Measurements from ENCODE around the gene HUS1B.

The HUS1B gene

GRCh38 chr6:650098-650497 is 6.8 kb downstream of the HUS1B start:
- no peak overlapping the region for H3K4me3 ChIP-seq (ENCODE audit: low read depth, low read length)
- TF ChIP-seq CTCF (IDR thresholded peaks at IDR 0.05; ENCODE audit: borderline replicate concordance, insufficient read depth, low read depth, low read length): no peak

- no peak overlapping the region for H3K4me3 ChIP-seq (ENCODE audit: low read depth, low read length)
- TF ChIP-seq CTCF (IDR thresholded peaks at IDR 0.05; ENCODE audit: borderline replicate concordance, insufficient read depth, low read depth, low read length): no peak
Measured at GRCh38 chr6:642805-643204, 14.1 kb downstream of the HUS1B start.

- TF ChIP-seq CTCF (IDR thresholded peaks at IDR 0.05; ENCODE audit: borderline replicate concordance, insufficient read depth, low read depth, low read length): no peak
Measured at GRCh38 chr6:641225-641985, 15.5 kb downstream of the HUS1B start.

GRCh38 chr6:636488-636887 is 20.4 kb downstream of the HUS1B start:
- no peak overlapping the region for H3K4me3 ChIP-seq (ENCODE audit: low read depth, low read length)
- no peak for TF ChIP-seq CTCF (IDR thresholded peaks at IDR 0.05; ENCODE audit: borderline replicate concordance, insufficient read depth, low read depth, low read length)

More at GRCh38 chr6:641225-641985, 15.5 kb downstream of the HUS1B start:
- H3K4me3 ChIP-seq (ENCODE audit: low read depth, low read length): no peak overlapping the region

GRCh38 chr6:635233-635632 is 21.7 kb downstream of the HUS1B start:
- no peak for TF ChIP-seq CTCF (IDR thresholded peaks at IDR 0.05; ENCODE audit: borderline replicate concordance, insufficient read depth, low read depth, low read length)
- H3K4me3 ChIP-seq (ENCODE audit: low read depth, low read length): no peak overlapping the region

- H3K4me3 ChIP-seq (ENCODE audit: low read depth, low read length): no peak overlapping the region
- TF ChIP-seq CTCF (IDR thresholded peaks at IDR 0.05; ENCODE audit: borderline replicate concordance, insufficient read depth, low read depth, low read length): no peak
Measured at GRCh38 chr6:633611-634010, 23.3 kb downstream of the HUS1B start.

GRCh38 chr6:628766-629165 is 28.1 kb downstream of the HUS1B start:
- no peak overlapping the region for H3K4me3 ChIP-seq (ENCODE audit: low read depth, low read length)
- no peak for TF ChIP-seq CTCF (IDR thresholded peaks at IDR 0.05; ENCODE audit: borderline replicate concordance, insufficient read depth, low read depth, low read length)

Measured in GM12875 (cell line).